HCT116 (cell line): Measurements from ENCODE around the gene FHIT.

Experiments
- EGR1 ChIP-seq: IDR thresholded peaks from 2 replicates; pipeline ENCODE4 v1.6.1; 2012; ENCODE audit warnings: low read depth
- POLR2A ChIP-seq: IDR thresholded peaks from 2 replicates; pipeline ENCODE4 v1.7.0; 2011; ENCODE audit warnings: borderline replicate concordance; ENCODE audit not compliant: insufficient read depth, insufficient read length; ENCODE audit errors: extremely low read depth
- SIN3A ChIP-seq: IDR thresholded peaks from 2 replicates; pipeline ENCODE4 v1.6.1; 2012; ENCODE audit warnings: low read depth
- TF ChIP-seq, protein P1 (sequence below), 3 experiments: fragments of 200-600 bp in 1 of 3; sonication (generic) in 1 of 3; IDR thresholded peaks in 2 of 3; conservative IDR thresholded peaks in 1 of 3; 2 replicates each; pipeline ENCODE4 v1.5.1; 2012 to 2017; ENCODE audit warnings: low read depth in 2 of 3, low read length in 2 of 3, antibody characterized with exemption in 1 of 3, borderline replicate concordance in 1 of 3, control low read depth in 1 of 3, mild to moderate bottlenecking in 1 of 3, mixed read lengths in 1 of 3, mixed run types in 1 of 3, moderate library complexity in 1 of 3; ENCODE audit not compliant: insufficient read depth in 1 of 3
- TF ChIP-seq, protein P2 (sequence below): IDR thresholded peaks from 2 replicates; pipeline ENCODE4 v1.6.1; 2011; ENCODE audit warnings: mild to moderate bottlenecking, low read length, moderate library complexity; ENCODE audit not compliant: insufficient replicate concordance; ENCODE audit errors: extremely low read depth

DNA sequence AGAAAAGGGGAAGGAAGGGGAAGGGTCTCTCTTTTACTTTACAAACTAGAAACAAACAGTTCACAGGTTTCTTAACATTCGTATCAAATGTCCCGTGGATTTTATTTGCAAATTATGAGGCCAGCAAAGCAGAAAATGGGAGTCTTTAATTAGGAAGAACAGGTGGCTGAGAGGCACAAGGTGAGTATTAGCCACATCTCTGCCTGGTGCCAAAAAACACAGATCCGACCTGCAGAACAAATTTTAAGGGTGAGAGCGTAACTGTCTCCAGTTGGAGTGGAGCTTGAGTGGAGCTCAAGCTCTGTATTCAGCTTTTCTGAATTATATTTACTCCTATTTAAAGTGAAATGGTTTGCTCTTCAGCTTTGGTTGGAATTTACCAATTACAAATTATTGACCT lies 1004.9 kb downstream of the FHIT start:
- TF ChIP-seq, protein P1, sequence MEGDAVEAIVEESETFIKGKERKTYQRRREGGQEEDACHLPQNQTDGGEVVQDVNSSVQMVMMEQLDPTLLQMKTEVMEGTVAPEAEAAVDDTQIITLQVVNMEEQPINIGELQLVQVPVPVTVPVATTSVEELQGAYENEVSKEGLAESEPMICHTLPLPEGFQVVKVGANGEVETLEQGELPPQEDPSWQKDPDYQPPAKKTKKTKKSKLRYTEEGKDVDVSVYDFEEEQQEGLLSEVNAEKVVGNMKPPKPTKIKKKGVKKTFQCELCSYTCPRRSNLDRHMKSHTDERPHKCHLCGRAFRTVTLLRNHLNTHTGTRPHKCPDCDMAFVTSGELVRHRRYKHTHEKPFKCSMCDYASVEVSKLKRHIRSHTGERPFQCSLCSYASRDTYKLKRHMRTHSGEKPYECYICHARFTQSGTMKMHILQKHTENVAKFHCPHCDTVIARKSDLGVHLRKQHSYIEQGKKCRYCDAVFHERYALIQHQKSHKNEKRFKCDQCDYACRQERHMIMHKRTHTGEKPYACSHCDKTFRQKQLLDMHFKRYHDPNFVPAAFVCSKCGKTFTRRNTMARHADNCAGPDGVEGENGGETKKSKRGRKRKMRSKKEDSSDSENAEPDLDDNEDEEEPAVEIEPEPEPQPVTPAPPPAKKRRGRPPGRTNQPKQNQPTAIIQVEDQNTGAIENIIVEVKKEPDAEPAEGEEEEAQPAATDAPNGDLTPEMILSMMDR (IDR thresholded peaks at IDR 0.05 in 2 of 3, conservative IDR thresholded peaks at IDR 0.05 in 1 of 3; ENCODE audit: borderline replicate concordance in 1 of 3, insufficient read depth in 1 of 3, low read depth in 2 of 3, low read length in 2 of 3), result no peak
- TF ChIP-seq, protein P2, sequence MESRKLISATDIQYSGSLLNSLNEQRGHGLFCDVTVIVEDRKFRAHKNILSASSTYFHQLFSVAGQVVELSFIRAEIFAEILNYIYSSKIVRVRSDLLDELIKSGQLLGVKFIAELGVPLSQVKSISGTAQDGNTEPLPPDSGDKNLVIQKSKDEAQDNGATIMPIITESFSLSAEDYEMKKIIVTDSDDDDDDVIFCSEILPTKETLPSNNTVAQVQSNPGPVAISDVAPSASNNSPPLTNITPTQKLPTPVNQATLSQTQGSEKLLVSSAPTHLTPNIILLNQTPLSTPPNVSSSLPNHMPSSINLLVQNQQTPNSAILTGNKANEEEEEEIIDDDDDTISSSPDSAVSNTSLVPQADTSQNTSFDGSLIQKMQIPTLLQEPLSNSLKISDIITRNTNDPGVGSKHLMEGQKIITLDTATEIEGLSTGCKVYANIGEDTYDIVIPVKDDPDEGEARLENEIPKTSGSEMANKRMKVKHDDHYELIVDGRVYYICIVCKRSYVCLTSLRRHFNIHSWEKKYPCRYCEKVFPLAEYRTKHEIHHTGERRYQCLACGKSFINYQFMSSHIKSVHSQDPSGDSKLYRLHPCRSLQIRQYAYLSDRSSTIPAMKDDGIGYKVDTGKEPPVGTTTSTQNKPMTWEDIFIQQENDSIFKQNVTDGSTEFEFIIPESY, result no peak
- TF ChIP-seq EGR1 (no peak), SIN3A (no peak), POLR2A (no peak)
